Measurements from ENCODE around the gene KCNB1.

KCNB1 gene

GRCh38 chr20:49385465-49385864 is 97.0 kb downstream of the KCNB1 start:
- ATAC-seq (ENCODE audit: low read depth) = peak; percentile 37
- peaks cover 17% of the 10 kb centered on the region for H3K27me3 Mint-ChIP-seq
- peaks cover 3% of the 10 kb centered on the region for H3K4me1 Mint-ChIP-seq
- peaks cover 3% of the 10 kb centered on the region for H3K9me3 Mint-ChIP-seq
- H3K36me3 Mint-ChIP-seq = no peaks in the 10 kb centered on the region
- H3K4me3 Mint-ChIP-seq = no peak overlapping the region
- no peak for DNase-seq (ENCODE audit: low spot score in 2 of 2)
- no peak overlapping the region for H3K27ac Mint-ChIP-seq

- ATAC-seq (ENCODE audit: low read depth) (no peak), DNase-seq (ENCODE audit: low spot score in 2 of 2) (peak in 1 of 2 donors; percentile 10)
- H3K9me3 Mint-ChIP-seq = peaks cover 3% of the 10 kb centered on the region
- H3K27ac Mint-ChIP-seq = no peak overlapping the region
- peaks cover 18% of the 10 kb centered on the region for H3K27me3 Mint-ChIP-seq
- peaks cover 3% of the 10 kb centered on the region for H3K4me1 Mint-ChIP-seq
- no peaks in the 10 kb centered on the region for H3K36me3 Mint-ChIP-seq
- no peak overlapping the region for H3K4me3 Mint-ChIP-seq
These were observed 97.7 kb downstream of the KCNB1 start for GRCh38 chr20:49384437-49385434.

GRCh38 chr20:49381558-49382493 is 100.6 kb downstream of the KCNB1 start:
- no peak overlapping the region for H3K4me3 Mint-ChIP-seq
- H3K27me3 Mint-ChIP-seq = peaks cover 21% of the 10 kb centered on the region
- no peak overlapping the region for H3K27ac Mint-ChIP-seq
- DNase-seq (ENCODE audit: low spot score in 2 of 2) (no peak), ATAC-seq (ENCODE audit: low read depth) (no peak)
- no peaks in the 10 kb centered on the region for H3K36me3 Mint-ChIP-seq
- H3K9me3 Mint-ChIP-seq = peaks cover 3% of the 10 kb centered on the region
- H3K4me1 Mint-ChIP-seq = peaks cover 3% of the 10 kb centered on the region

GRCh38 chr20:49380337-49380780 is 102.1 kb downstream of the KCNB1 start:
- Mint-ChIP-seq H3K9me3 (no peaks in the 10 kb centered on the region), H3K4me3 (no peak overlapping the region), H3K4me1 (no peaks in the 10 kb centered on the region), H3K36me3 (no peaks in the 10 kb centered on the region), H3K27ac (no peak overlapping the region), H3K27me3 (peaks cover 18% of the 10 kb centered on the region)
- ATAC-seq (ENCODE audit: low read depth) (no peak), DNase-seq (ENCODE audit: low spot score in 2 of 2) (no peak)

GRCh38 chr20:49379338-49379737 is 103.1 kb downstream of the KCNB1 start:
- DNase-seq (ENCODE audit: low spot score in 2 of 2) = no peak
- H3K27ac Mint-ChIP-seq = no peak overlapping the region
- peaks cover 22% of the 10 kb centered on the region for H3K27me3 Mint-ChIP-seq
- no peaks in the 10 kb centered on the region for H3K9me3 Mint-ChIP-seq
- ATAC-seq (ENCODE audit: low read depth) = no peak
- no peak overlapping the region for H3K4me3 Mint-ChIP-seq
- H3K4me1 Mint-ChIP-seq = no peaks in the 10 kb centered on the region
- no peaks in the 10 kb centered on the region for H3K36me3 Mint-ChIP-seq

GRCh38 chr20:49377326-49377725 is 105.1 kb downstream of the KCNB1 start:
- H3K27me3 Mint-ChIP-seq = peaks cover 21% of the 10 kb centered on the region
- no peaks in the 10 kb centered on the region for H3K36me3 Mint-ChIP-seq

GRCh38 chr20:49375170-49375569 is 107.3 kb downstream of the KCNB1 start:
- DNase-seq (ENCODE audit: low spot score in 2 of 2) (no peak), ATAC-seq (ENCODE audit: low read depth) (no peak)
- Mint-ChIP-seq H3K27me3 (peaks cover 20% of the 10 kb centered on the region), H3K4me1 (peaks cover 3% of the 10 kb centered on the region), H3K27ac (no peak overlapping the region), H3K9me3 (no peaks in the 10 kb centered on the region), H3K36me3 (no peaks in the 10 kb centered on the region), H3K4me3 (no peak overlapping the region)

More at GRCh38 chr20:49377326-49377725, 105.1 kb downstream of the KCNB1 start:
- DNase-seq (ENCODE audit: low spot score in 2 of 2) (no peak), ATAC-seq (ENCODE audit: low read depth) (no peak)
- Mint-ChIP-seq H3K4me1 (no peaks in the 10 kb centered on the region), H3K27ac (no peak overlapping the region), H3K9me3 (no peaks in the 10 kb centered on the region), H3K4me3 (no peak overlapping the region)

- no peak for ATAC-seq (ENCODE audit: low read depth)
- Mint-ChIP-seq H3K36me3 (no peaks in the 10 kb centered on the region), H3K27ac (no peak overlapping the region), H3K4me3 (no peak overlapping the region), H3K9me3 (no peaks in the 10 kb centered on the region), H3K4me1 (peaks cover 3% of the 10 kb centered on the region), H3K27me3 (peaks cover 20% of the 10 kb centered on the region)
- DNase-seq (ENCODE audit: low spot score in 2 of 2) = no peak
These were observed 110.3 kb downstream of the KCNB1 start for GRCh38 chr20:49372095-49372734.

GRCh38 chr20:49368596-49368995 is 113.9 kb downstream of the KCNB1 start:
- Mint-ChIP-seq H3K27ac (no peak overlapping the region), H3K27me3 (peaks cover 12% of the 10 kb centered on the region), H3K4me3 (no peak overlapping the region), H3K4me1 (peaks cover 3% of the 10 kb centered on the region), H3K36me3 (no peaks in the 10 kb centered on the region), H3K9me3 (no peaks in the 10 kb centered on the region)
- no peak for DNase-seq (ENCODE audit: low spot score in 2 of 2)
- no peak for ATAC-seq (ENCODE audit: low read depth)

GRCh38 chr20:49367113-49367512 is 115.4 kb downstream of the KCNB1 start:
- Mint-ChIP-seq H3K27me3 (peaks cover 12% of the 10 kb centered on the region), H3K4me1 (peaks cover 3% of the 10 kb centered on the region)
- ATAC-seq (ENCODE audit: low read depth) = no peak

GRCh38 chr20:49366687-49367086 is 115.8 kb downstream of the KCNB1 start:
- ATAC-seq (ENCODE audit: low read depth) = no peak
- no peaks in the 10 kb centered on the region for H3K9me3 Mint-ChIP-seq
- no peaks in the 10 kb centered on the region for H3K36me3 Mint-ChIP-seq
- peaks cover 3% of the 10 kb centered on the region for H3K4me1 Mint-ChIP-seq
- DNase-seq (ENCODE audit: low spot score in 2 of 2) = no peak
- peaks cover 12% of the 10 kb centered on the region for H3K27me3 Mint-ChIP-seq
- no peak overlapping the region for H3K27ac Mint-ChIP-seq
- H3K4me3 Mint-ChIP-seq = no peak overlapping the region

More at GRCh38 chr20:49367113-49367512, 115.4 kb downstream of the KCNB1 start:
- Mint-ChIP-seq H3K9me3 (no peaks in the 10 kb centered on the region), H3K4me3 (no peak overlapping the region), H3K27ac (no peak overlapping the region), H3K36me3 (no peaks in the 10 kb centered on the region)
- no peak for DNase-seq (ENCODE audit: low spot score in 2 of 2)

- Mint-ChIP-seq H3K4me3 (no peak overlapping the region), H3K27me3 (peaks cover 7% of the 10 kb centered on the region), H3K36me3 (no peaks in the 10 kb centered on the region), H3K4me1 (no peaks in the 10 kb centered on the region), H3K27ac (no peak overlapping the region), H3K9me3 (no peaks in the 10 kb centered on the region)
- ATAC-seq (ENCODE audit: low read depth) (no peak), DNase-seq (ENCODE audit: low spot score in 2 of 2) (no peak)
These were observed 120.4 kb downstream of the KCNB1 start for GRCh38 chr20:49361862-49362660.

Data from memory B cell (primary cell).